C4-2B (cell line): ENCODE measurements around the gene LMO2.

Source experiments
- CTCF ChIP-seq: fragments of 450-650 bp; conservative IDR thresholded peaks from 2 replicates; pipeline ENCODE4 v1.5.1; 2017; ENCODE audit warnings: mild to moderate bottlenecking
- ZFX ChIP-seq: fragments of 450-650 bp; IDR thresholded peaks from 2 replicates; pipeline ENCODE4 v1.6.1; 2017

GRCh38 chr11:33828604-33829429, 63.1 kb downstream of the LMO2 start:
- TF ChIP-seq CTCF (no peak), ZFX (no peak)
